Kidney (tissue), 14 donors: ENCODE measurements around the gene TECR. TPM values are rescaled to one million over a fixed set of nuclear protein-coding genes. Genes with fewer than 3 reads are reported as not detected.

Source experiments
- DNase-seq, 5 donors: peaks; one replicate each; pipeline ENCODE4 v3.0.0-alpha.2; 2013 to 2020
- FAIRE-seq: peaks from 2 replicates; lab custom pipeline; 2012; peaks lifted over from hg19 to GRCh38; lab: Jason Lieb, UNC
- H3K27ac ChIP-seq, 2 donors: one replicate each; pipeline ENCODE4 v1.7.0; 2013; ENCODE audit warnings: low read depth in 2 of 2, low read length in 2 of 2, inconsistent platforms in 1 of 2
- H3K27me3 ChIP-seq: one replicate; pipeline ENCODE4 v1.7.1; 2013; ENCODE audit warnings: low read length, inconsistent platforms; ENCODE audit not compliant: control insufficient read depth, insufficient read depth
- H3K36me3 ChIP-seq, 3 donors: one replicate each; pipeline versions ENCODE4 v1.7.0 to v1.7.1; 2013; ENCODE audit warnings: low read length in 3 of 3, control low read depth in 1 of 3, inconsistent platforms in 1 of 3; ENCODE audit not compliant: insufficient read depth in 3 of 3, control insufficient read depth in 2 of 3
- H3K4me1 ChIP-seq, 3 donors: one replicate each; pipeline versions ENCODE4 v1.7.0 to v1.7.1; 2013; ENCODE audit warnings: low read length in 3 of 3, inconsistent platforms in 1 of 3, low read depth in 1 of 3; ENCODE audit not compliant: control insufficient read depth in 2 of 3, insufficient read depth in 2 of 3
- H3K4me3 ChIP-seq, 3 donors: one replicate each; pipeline versions ENCODE4 v1.7.0 to v1.8.1; 2013; ENCODE audit warnings: low read length in 3 of 3, control low read depth in 1 of 3, inconsistent platforms in 1 of 3
- H3K9ac ChIP-seq, 3 donors: one replicate each; pipeline versions ENCODE4 v1.7.0 to v1.7.1; 2013; ENCODE audit warnings: low read length in 3 of 3, control low read depth in 1 of 3, inconsistent platforms in 1 of 3
- H3K9me3 ChIP-seq, 3 donors: one replicate each; pipeline versions ENCODE4 v1.7.0 to v1.7.1; 2013; ENCODE audit warnings: low read length in 3 of 3, control low read depth in 1 of 3, inconsistent platforms in 1 of 3; ENCODE audit not compliant: control insufficient read depth in 2 of 3, insufficient read depth in 1 of 3
- intact Hi-C: fragments of 100-400 bp; cut with DNase I; formaldehyde crosslinking; loops from one replicate; pipeline ENCODE4 v1.11.1; 2022
- polyA plus RNA-seq: library from polyadenylated mRNA; stranded (reverse); fragments of 350-450 nt; fragmentation: Illumina TruSeq; extraction: RNeasy Lipid Tissue Mini Kit (QIAGEN cat#74804); gene quantifications from one replicate; pipeline ENCODE4 v1.2.3, GENCODE V29; 2014; ENCODE audit warnings: low read depth, low replicate concordance; ENCODE audit not compliant: insufficient read depth
- total RNA-seq: library from RNA; stranded (reverse); fragmentation: NEBNext Ultra II Directional; extraction: Animal tissue kit (Norgen Biotek cat#: 25700); gene quantifications from one replicate; pipeline ENCODE4 v1.2.1, GENCODE V29; 2021
- TF ChIP-seq, protein P1 (sequence below): IDR thresholded peaks from 3 replicates; pipeline ENCODE4 v1.5.1; 2012; ENCODE audit warnings: mild to moderate bottlenecking, moderate library complexity, borderline replicate concordance; ENCODE audit not compliant: insufficient read depth; ENCODE audit errors: extremely low read depth
- donor health status: control.
- donor health status: control.
- donor health status: control.
- donor health status: control.
- donor health status: control.
- donor health status: DM: yes; HTN: yes; CAD: no.
- donor health status: Normal renal cell carcinoma (clear cell type).

The TECR gene
- total and polyA plus RNA-seq, 2 donors from 2014 or later = 132 to 280 TPM

DNA sequence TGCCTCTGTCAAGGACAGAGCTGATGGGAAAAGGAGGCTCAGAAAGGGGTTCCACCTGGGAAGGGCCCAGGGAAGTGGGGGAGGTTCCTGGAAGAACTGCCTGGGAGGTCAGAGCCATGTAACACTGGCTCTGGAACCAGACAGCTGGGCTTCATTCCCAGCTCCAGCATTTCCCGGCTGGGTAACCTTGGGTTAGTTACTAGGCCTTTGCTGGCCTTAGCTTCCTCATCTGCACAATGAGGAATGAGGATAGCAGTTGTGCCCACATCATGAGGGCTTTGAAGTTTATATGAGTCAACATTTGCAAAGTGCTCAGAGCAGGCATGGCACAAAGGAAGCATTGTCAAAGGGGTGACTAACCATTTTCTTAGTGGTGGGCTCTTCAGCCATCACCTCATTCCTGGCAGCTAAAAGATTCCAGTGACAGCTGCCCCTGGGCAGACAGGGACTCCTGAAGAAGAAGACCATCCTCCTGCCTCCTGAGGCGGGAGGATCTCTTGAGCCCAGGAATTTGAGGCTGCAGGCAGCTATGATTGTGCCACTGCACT is 9.5 kb upstream of the TECR start:
- Histone ChIP-seq H3K4me1 (peaks cover 0 to 19% (median 16%) of the 10 kb centered on the region in 3 donors), H3K4me3 (no peak overlapping the region), H3K27me3 (no peaks in the 10 kb centered on the region), H3K9ac (no peak overlapping the region), H3K9me3 (no peaks in the 10 kb centered on the region), H3K27ac (peak overlapping the region in 1 of 2 donors; percentile 23), H3K36me3 (peaks cover 5 to 16% (median 15%) of the 10 kb centered on the region in 3 donors)
- no peak for FAIRE-seq
- TF ChIP-seq, protein P1, sequence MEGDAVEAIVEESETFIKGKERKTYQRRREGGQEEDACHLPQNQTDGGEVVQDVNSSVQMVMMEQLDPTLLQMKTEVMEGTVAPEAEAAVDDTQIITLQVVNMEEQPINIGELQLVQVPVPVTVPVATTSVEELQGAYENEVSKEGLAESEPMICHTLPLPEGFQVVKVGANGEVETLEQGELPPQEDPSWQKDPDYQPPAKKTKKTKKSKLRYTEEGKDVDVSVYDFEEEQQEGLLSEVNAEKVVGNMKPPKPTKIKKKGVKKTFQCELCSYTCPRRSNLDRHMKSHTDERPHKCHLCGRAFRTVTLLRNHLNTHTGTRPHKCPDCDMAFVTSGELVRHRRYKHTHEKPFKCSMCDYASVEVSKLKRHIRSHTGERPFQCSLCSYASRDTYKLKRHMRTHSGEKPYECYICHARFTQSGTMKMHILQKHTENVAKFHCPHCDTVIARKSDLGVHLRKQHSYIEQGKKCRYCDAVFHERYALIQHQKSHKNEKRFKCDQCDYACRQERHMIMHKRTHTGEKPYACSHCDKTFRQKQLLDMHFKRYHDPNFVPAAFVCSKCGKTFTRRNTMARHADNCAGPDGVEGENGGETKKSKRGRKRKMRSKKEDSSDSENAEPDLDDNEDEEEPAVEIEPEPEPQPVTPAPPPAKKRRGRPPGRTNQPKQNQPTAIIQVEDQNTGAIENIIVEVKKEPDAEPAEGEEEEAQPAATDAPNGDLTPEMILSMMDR = no peak
- intact Hi-C loops = no loop called here
- no peak for DNase-seq

DNA sequence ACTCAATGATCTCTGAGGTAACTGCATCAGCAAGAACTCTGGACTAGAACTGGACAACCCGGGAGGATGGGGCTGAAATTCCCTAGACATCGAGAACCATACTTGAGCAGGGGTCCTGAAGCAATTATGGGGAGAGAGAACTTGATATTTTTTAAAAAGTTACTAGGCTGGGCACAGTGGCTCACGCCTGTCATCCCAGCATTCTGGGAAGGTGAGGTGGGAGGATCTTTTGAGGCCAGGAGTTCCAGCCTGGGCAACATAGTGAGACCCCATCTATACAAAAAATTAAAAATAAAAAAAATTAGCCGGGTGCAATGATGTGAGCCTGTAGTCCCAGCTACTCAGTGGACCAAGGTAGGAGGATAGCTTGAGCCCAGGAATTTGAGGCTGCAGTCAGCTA is 8.9 kb upstream of the TECR start:
- H3K4me1 ChIP-seq = peaks cover 0 to 14% (median 10%) of the 10 kb centered on the region in 3 donors
- intact Hi-C loops = no loop called here
- FAIRE-seq (no peak), DNase-seq (no peak)
- H3K9me3 ChIP-seq = no peaks in the 10 kb centered on the region
- peaks cover 0 to 10% (median 9%) of the 10 kb centered on the region in 3 donors for H3K36me3 ChIP-seq
- H3K27ac ChIP-seq = no peak overlapping the region
- H3K9ac ChIP-seq = no peak overlapping the region
- TF ChIP-seq, protein P1 = no peak
- no peaks in the 10 kb centered on the region for H3K27me3 ChIP-seq
- no peak overlapping the region for H3K4me3 ChIP-seq

DNA sequence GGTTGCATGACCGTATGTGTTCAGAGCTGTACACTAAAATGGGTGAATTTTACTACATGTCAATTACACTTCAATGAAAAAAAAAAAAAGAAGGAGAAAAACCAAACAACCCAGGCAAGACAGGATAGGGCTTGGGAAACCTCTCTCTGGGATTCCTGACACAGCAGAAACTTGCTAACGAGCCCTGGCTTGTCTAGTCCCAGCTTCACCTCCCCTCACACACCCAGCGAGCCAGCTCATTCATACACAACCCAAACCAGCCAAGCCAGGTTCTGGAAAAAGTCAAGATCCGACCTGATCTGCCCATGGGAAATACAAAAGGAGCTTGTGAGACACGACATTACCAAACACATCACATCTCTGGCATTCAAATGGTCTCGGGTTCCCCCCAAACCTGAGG is 3.7 kb upstream of the TECR start:
- no peaks in the 10 kb centered on the region for H3K9me3 ChIP-seq
- H3K27ac ChIP-seq = no peak overlapping the region
- H3K36me3 ChIP-seq = no peaks in the 10 kb centered on the region
- no peak overlapping the region for H3K9ac ChIP-seq
- H3K27me3 ChIP-seq = no peaks in the 10 kb centered on the region
- H3K4me1 ChIP-seq = no peaks in the 10 kb centered on the region
- no peak for DNase-seq
- TF ChIP-seq, protein P1 = no peak
- intact Hi-C loops = no loop called here
- FAIRE-seq = no peak
- no peak overlapping the region for H3K4me3 ChIP-seq

DNA sequence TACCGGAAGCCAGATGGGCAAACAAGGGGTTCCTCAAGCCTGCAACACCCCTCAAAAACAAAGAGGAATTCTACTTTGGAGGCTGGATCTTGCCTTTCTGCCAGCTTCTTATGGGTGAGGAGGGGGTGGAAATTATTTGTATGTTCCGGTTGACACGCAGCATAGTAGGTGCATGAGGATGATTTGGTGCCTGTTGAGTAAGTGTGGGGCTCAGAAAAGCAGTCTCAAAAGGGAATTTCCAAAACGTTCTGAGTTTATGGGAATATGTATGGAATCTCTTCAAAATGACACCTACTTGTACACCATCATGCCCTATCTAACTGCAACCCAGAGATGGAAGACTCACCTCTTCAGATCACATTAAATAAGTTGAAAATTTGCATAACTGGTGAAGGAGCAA is 3.0 kb upstream of the TECR start:
- Histone ChIP-seq H3K9ac (no peak overlapping the region), H3K27me3 (no peaks in the 10 kb centered on the region), H3K36me3 (no peaks in the 10 kb centered on the region), H3K27ac (no peak overlapping the region), H3K4me1 (no peaks in the 10 kb centered on the region), H3K9me3 (no peaks in the 10 kb centered on the region), H3K4me3 (no peak overlapping the region)
- intact Hi-C loops = no loop called here
- no peak for DNase-seq
- TF ChIP-seq, protein P1 = no peak
- FAIRE-seq = no peak
